Left ventricle myocardium inferior (tissue), 1 donor: ENCODE measurements around the gene MED22. TPM values are rescaled to one million over a fixed set of nuclear protein-coding genes. Genes with fewer than 3 reads are reported as not detected.

Experiments
- DNase-seq: peaks from one replicate; pipeline ENCODE4 v3.0.0-alpha.2; 2020
- H3K27ac ChIP-seq: fragments of 200-600 bp; replicated peaks from 2 replicates; pipeline ENCODE4 v1.8.0; 2021
- H3K27me3 ChIP-seq: fragments of 200-600 bp; 2 replicates; pipeline ENCODE4 v1.8.0; 2021; ENCODE audit warnings: low read depth
- H3K36me3 ChIP-seq: fragments of 200-600 bp; 2 replicates; pipeline ENCODE4 v1.8.0; 2021
- H3K4me1 ChIP-seq: fragments of 200-600 bp; 2 replicates; pipeline ENCODE4 v1.8.0; 2021
- H3K4me3 ChIP-seq: fragments of 200-600 bp; 2 replicates; pipeline ENCODE4 v1.8.0; 2021; ENCODE audit warnings: mild to moderate bottlenecking, moderate library complexity
- H3K9me3 ChIP-seq: fragments of 200-600 bp; replicated peaks from 2 replicates; pipeline ENCODE4 v1.8.0; 2021
- CTCF ChIP-seq: fragments of 200-600 bp; IDR thresholded peaks from 2 replicates; pipeline ENCODE4 v1.8.0; 2021; ENCODE audit warnings: antibody characterized with exemption, mild to moderate bottlenecking, borderline replicate concordance
- intact Hi-C: fragments of 100-400 bp; cut with micrococcal nuclease; formaldehyde crosslinking; loops from one replicate; pipeline ENCODE4 v1.11.0; 2022
- total RNA-seq: library from RNA; stranded (reverse); fragmentation: NEBNext Ultra II Directional; extraction: Animal tissue kit (Norgen Biotek cat#: 25700); gene quantifications from one replicate; pipeline ENCODE4 v1.2.1, GENCODE V29; 2021
- donor health status: DM: no; HTN: yes; CAD: no; lungs with severe emphysema.

The MED22 gene
- total RNA-seq, 1 donor from 2014 or later = 18.4 TPM

- Histone ChIP-seq H3K27me3 (peaks cover 14% of the 10 kb centered on the region), H3K27ac (no peak overlapping the region), H3K4me3 (no peak overlapping the region), H3K4me1 (no peaks in the 10 kb centered on the region), H3K9me3 (no peaks in the 10 kb centered on the region), H3K36me3 (no peaks in the 10 kb centered on the region)
- no peak for DNase-seq
- no peak for TF ChIP-seq CTCF
- intact Hi-C loops = no loop called here
These were observed 31.9 kb downstream of the MED22 start for GRCh38 chr9:133315997-133316396.

- no peak for DNase-seq
- Histone ChIP-seq H3K36me3 (no peaks in the 10 kb centered on the region), H3K4me3 (no peak overlapping the region), H3K27me3 (peaks cover 29% of the 10 kb centered on the region), H3K4me1 (no peaks in the 10 kb centered on the region), H3K27ac (no peak overlapping the region), H3K9me3 (no peaks in the 10 kb centered on the region)
- intact Hi-C loops = no loop called here
- no peak for TF ChIP-seq CTCF
These were observed 38.3 kb downstream of the MED22 start for GRCh38 chr9:133309608-133310007.

GRCh38 chr9:133307301-133307700 is 40.6 kb downstream of the MED22 start:
- intact Hi-C loops = no loop called here
- H3K4me1 ChIP-seq = no peaks in the 10 kb centered on the region
- no peak for TF ChIP-seq CTCF
- H3K9me3 ChIP-seq = no peaks in the 10 kb centered on the region
- H3K27me3 ChIP-seq = peaks cover 50% of the 10 kb centered on the region
- no peak overlapping the region for H3K27ac ChIP-seq
- H3K36me3 ChIP-seq = no peaks in the 10 kb centered on the region
- DNase-seq = no peak
- no peak overlapping the region for H3K4me3 ChIP-seq

- no peak overlapping the region for H3K4me3 ChIP-seq
- no peak for DNase-seq
- H3K9me3 ChIP-seq = no peaks in the 10 kb centered on the region
- H3K27ac ChIP-seq = no peak overlapping the region
- no peak for TF ChIP-seq CTCF
- intact Hi-C loops = no loop called here
- no peaks in the 10 kb centered on the region for H3K4me1 ChIP-seq
- H3K27me3 ChIP-seq = peaks cover 54% of the 10 kb centered on the region
- H3K36me3 ChIP-seq = no peaks in the 10 kb centered on the region
These were observed 41.4 kb downstream of the MED22 start for GRCh38 chr9:133306242-133307204.

GRCh38 chr9:133305731-133306130 is 42.2 kb downstream of the MED22 start:
- no peak for TF ChIP-seq CTCF
- H3K27me3 ChIP-seq = peaks cover 60% of the 10 kb centered on the region
- intact Hi-C loops = no loop called here
- H3K36me3 ChIP-seq = no peaks in the 10 kb centered on the region
- no peaks in the 10 kb centered on the region for H3K9me3 ChIP-seq
- no peak overlapping the region for H3K4me3 ChIP-seq
- no peak for DNase-seq
- no peaks in the 10 kb centered on the region for H3K4me1 ChIP-seq
- no peak overlapping the region for H3K27ac ChIP-seq
